Activated CD8-positive, alpha-beta T cell treated with anti-CD3 and anti-CD28 coated beads for 36 hours (primary cell): ENCODE measurements around the gene PRSS12. TPM values are rescaled to one million over a fixed set of nuclear protein-coding genes. Genes with fewer than 3 reads are reported as not detected.

ENCODE experiments used
- ATAC-seq: fragments of 200-7000 bp; cut with Tn5 transposase; one replicate; pipeline ENCODE4 v1.10.0; 2021; ENCODE audit warnings: mild to moderate bottlenecking, moderate library complexity
- CTCF ChIA-PET: fragments of 350-600 bp; sonication (Branson Sonifier 250); formaldehyde crosslinking; loops from one replicate; lab custom pipeline; 2021; ENCODE audit warnings: antibody characterized with exemption; lab: Charles Lee
- POLR2A ChIA-PET: fragments of 350-600 bp; sonication (Branson Sonifier 250); formaldehyde crosslinking; loops from one replicate; lab custom pipeline; 2021; ENCODE audit warnings: antibody characterized with exemption; lab: Charles Lee
- DNase-seq: peaks from one replicate; pipeline ENCODE4 v3.0.0-alpha.2; 2020
- H3K27ac Mint-ChIP-seq: one replicate; pipeline ENCODE4 v1.8.0; 2021; ENCODE audit warnings: mild to moderate bottlenecking, mixed read lengths
- H3K27me3 Mint-ChIP-seq: one replicate; pipeline ENCODE4 v1.8.0; 2021; ENCODE audit warnings: mixed read lengths
- H3K36me3 Mint-ChIP-seq: one replicate; pipeline ENCODE4 v1.8.0; 2021; ENCODE audit warnings: low read depth, mixed read lengths
- H3K4me1 Mint-ChIP-seq: one replicate; pipeline ENCODE4 v1.8.0; 2021; ENCODE audit warnings: low read depth, mixed read lengths
- H3K4me3 Mint-ChIP-seq: one replicate; pipeline ENCODE4 v1.8.0; 2021; ENCODE audit warnings: mild to moderate bottlenecking, moderate library complexity, mixed read lengths
- H3K9me3 Mint-ChIP-seq: one replicate; pipeline ENCODE4 v1.8.0; 2021; ENCODE audit warnings: mixed read lengths
- CTCF ChIP-seq: fragments of 200-600 bp; IDR thresholded peaks from one replicate; pipeline ENCODE4 v1.8.0; 2022; ENCODE audit warnings: antibody characterized with exemption, mild to moderate bottlenecking
- intact Hi-C: fragments of 100-400 bp; cut with micrococcal nuclease; formaldehyde crosslinking; loops from one replicate; pipeline ENCODE4 v1.10.0; 2022
- total RNA-seq, 2 experiments: library from RNA; stranded (reverse); gene quantifications; one replicate each; pipeline ENCODE4 v1.2.3, GENCODE V29; 2021

Gene PRSS12
- total RNA-seq, 2 experiments from 2014 or later = not detected

- no peak for DNase-seq
- Mint-ChIP-seq H3K9me3 (no peaks in the 10 kb centered on the region), H3K27ac (no peak overlapping the region), H3K27me3 (peaks cover 42% of the 10 kb centered on the region), H3K36me3 (no peaks in the 10 kb centered on the region), H3K4me3 (no peak overlapping the region), H3K4me1 (no peaks in the 10 kb centered on the region)
- intact Hi-C loops = no loop called here
- POLR2A ChIA-PET = no interaction called here
- CTCF ChIA-PET = interaction anchor here (0.6 kb wide), 1 partner anchor 13 kb away, joined by 4 read pairs; no protein-coding TSS in a partner anchor
- no peak for ATAC-seq
- no peak for TF ChIP-seq CTCF
These were observed 7.3 kb upstream of the PRSS12 start for GRCh38 chr4:118360106-118360505.

DNA sequence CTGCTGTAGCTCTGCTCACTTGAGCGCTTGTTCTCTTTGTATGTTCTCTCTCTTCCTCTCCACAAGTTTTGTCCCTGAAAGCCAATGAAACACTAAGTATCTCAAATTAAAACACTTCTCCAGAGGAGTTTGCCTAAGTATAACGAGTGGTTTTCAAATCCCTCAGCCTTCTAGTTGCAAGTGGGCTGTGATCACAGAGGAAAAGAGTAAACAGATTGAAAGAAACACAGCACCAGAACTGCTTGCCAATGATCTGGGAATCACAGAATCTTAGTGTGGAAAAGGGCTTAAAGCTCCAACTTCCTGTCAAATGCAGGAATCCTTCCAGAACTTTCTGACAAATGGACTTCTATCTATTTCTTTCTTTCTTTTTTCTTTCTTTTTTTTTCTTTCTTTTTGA lies 4.8 kb upstream of the PRSS12 start:
- ATAC-seq (no peak), DNase-seq (no peak)
- Mint-ChIP-seq H3K27ac (no peak overlapping the region), H3K4me1 (peaks cover 7% of the 10 kb centered on the region), H3K4me3 (no peak overlapping the region), H3K36me3 (no peaks in the 10 kb centered on the region), H3K9me3 (no peaks in the 10 kb centered on the region), H3K27me3 (peaks cover 54% of the 10 kb centered on the region)
- no peak for TF ChIP-seq CTCF
- POLR2A ChIA-PET = no interaction called here
- intact Hi-C loops = no loop called here
- CTCF ChIA-PET = no interaction called here

- H3K4me1 Mint-ChIP-seq = peaks cover 9% of the 10 kb centered on the region
- ChIA-PET POLR2A (no interaction called here), CTCF (no interaction called here)
- no peaks in the 10 kb centered on the region for H3K36me3 Mint-ChIP-seq
- DNase-seq (no peak), ATAC-seq (no peak)
- TF ChIP-seq CTCF = no peak
- H3K9me3 Mint-ChIP-seq = no peaks in the 10 kb centered on the region
- no peak overlapping the region for H3K4me3 Mint-ChIP-seq
- peaks cover 56% of the 10 kb centered on the region for H3K27me3 Mint-ChIP-seq
- intact Hi-C loops = no loop called here
- H3K27ac Mint-ChIP-seq = no peak overlapping the region
These were observed 3.9 kb upstream of the PRSS12 start for GRCh38 chr4:118356731-118357130.

DNA sequence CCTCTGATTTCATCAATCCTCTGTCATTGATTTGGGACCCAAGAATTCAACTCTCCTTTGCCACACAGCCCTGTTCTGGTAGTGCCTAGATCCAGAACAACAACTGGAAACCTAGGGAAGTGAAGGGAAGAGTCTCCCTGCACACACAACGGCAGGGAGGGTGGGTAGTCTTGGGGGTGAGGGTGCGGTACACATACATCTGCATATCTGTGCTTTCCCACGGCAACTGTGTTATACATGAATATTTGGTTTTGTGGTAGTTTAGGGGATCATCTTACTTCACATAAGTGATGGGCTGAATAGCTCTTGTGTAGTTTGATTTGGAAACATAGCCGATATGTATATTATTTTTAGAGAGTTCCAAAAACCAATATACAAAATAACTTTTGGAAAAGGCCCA lies 3.3 kb upstream of the PRSS12 start:
- Mint-ChIP-seq H3K27me3 (peaks cover 58% of the 10 kb centered on the region), H3K36me3 (no peaks in the 10 kb centered on the region), H3K4me1 (peaks cover 10% of the 10 kb centered on the region), H3K4me3 (no peak overlapping the region), H3K27ac (no peak overlapping the region), H3K9me3 (no peaks in the 10 kb centered on the region)
- ChIA-PET CTCF (no interaction called here), POLR2A (no interaction called here)
- DNase-seq (no peak), ATAC-seq (no peak)
- no peak for TF ChIP-seq CTCF
- intact Hi-C loops = no loop called here

DNA sequence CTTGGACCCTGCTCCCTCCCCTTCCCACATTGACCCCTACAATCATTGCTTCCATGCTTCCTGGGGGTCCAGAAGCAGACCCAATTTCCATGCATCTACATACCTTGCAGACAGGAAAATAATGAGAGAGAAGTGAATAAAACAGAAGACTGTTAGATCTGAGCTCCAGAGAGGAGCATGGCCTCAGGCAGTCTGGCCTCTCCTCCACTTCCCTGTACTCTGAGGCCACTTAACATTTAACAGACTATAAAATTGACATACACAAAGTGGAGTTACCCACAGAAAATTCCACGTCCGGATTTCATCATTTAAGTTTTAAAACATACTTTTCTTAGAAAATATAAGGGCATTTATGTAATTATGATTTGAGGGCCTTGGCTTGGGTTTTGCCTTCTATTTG lies 2.1 kb upstream of the PRSS12 start:
- Mint-ChIP-seq H3K4me1 (peaks cover 12% of the 10 kb centered on the region), H3K27me3 (peaks cover 68% of the 10 kb centered on the region), H3K36me3 (no peaks in the 10 kb centered on the region), H3K9me3 (no peaks in the 10 kb centered on the region), H3K4me3 (no peak overlapping the region), H3K27ac (no peak overlapping the region)
- no peak for TF ChIP-seq CTCF
- POLR2A ChIA-PET = no interaction called here
- DNase-seq (no peak), ATAC-seq (no peak)
- intact Hi-C loops = no loop called here
- CTCF ChIA-PET = no interaction called here
